K562 (cell line): ENCODE measurements around the gene TJP3. TPM values are rescaled to one million over a fixed set of nuclear protein-coding genes. Genes with fewer than 3 reads are reported as not detected.

Experiments used
- ATAC-seq: fragments of 200-7000 bp; cut with Tn5 transposase; 3 replicates; pipeline ENCODE4 v1.9.1; 2020; ENCODE audit warnings: moderate library complexity
- BruUV-seq: library from RNA; stranded (reverse); fragments of 400-500 nt; replicated peaks from 2 replicates; lab custom pipeline; 2021; lab: Mats Ljungman, UMichigan
- CTCF ChIA-PET: fragments of 300-600 bp; formaldehyde crosslinking; extraction: SDS; loops from one replicate; lab custom pipeline; 2021; ENCODE audit warnings: low intra/inter-chr PET ratio; lab: Yijun Ruan, JAX
- POLR2A ChIA-PET: fragments of 300-600, 350-650 bp; sonication (Branson Sonifier 250); formaldehyde crosslinking; extraction: SDS; loops from one replicate; lab custom pipeline; 2021; ENCODE audit warnings: antibody characterized with exemption, inconsistent platforms; lab: Yijun Ruan, JAX
- DNase-seq, 4 experiments: peaks; one replicate each; pipeline versions ENCODE4 v3.0.0 to v3.0.0-alpha.2; 2011 to 2018; ENCODE audit warnings: low spot score in 3 of 4, mixed read lengths in 3 of 4; ENCODE audit errors: extremely low read depth in 1 of 4
- FAIRE-seq: peaks from 2 replicates; lab custom pipeline; 2011; peaks lifted over from hg19 to GRCh38; lab: Jason Lieb, UNC
- H2AFZ ChIP-seq: 2 replicates; pipeline ENCODE4 v1.6.0; 2011; ENCODE audit warnings: low read depth, low read length, control low read depth, inconsistent platforms
- H3K27ac ChIP-seq: fragments of 200-600 bp; 3 replicates; pipeline ENCODE4 v1.8.0; 2011; ENCODE audit warnings: low read depth, mild to moderate bottlenecking, control low read depth, inconsistent platforms, low read length, moderate library complexity, mixed read lengths; ENCODE audit errors: extremely low read depth
- H3K27me3 ChIP-seq, 2 experiments: fragments of 300-600 bp in 1 of 2; 2 replicates in 1 of 2; 3 replicates in 1 of 2; pipeline versions ENCODE4 v1.6.0 to v1.8.0; 2011; ENCODE audit warnings: inconsistent platforms in 2 of 2, low read length in 2 of 2, mild to moderate bottlenecking in 1 of 2, mixed read lengths in 1 of 2, moderate library complexity in 1 of 2; ENCODE audit not compliant: control insufficient read depth in 2 of 2, insufficient read depth in 2 of 2
- H3K36me3 ChIP-seq: fragments of 300-600 bp; 3 replicates; pipeline ENCODE4 v1.8.0; 2011; ENCODE audit warnings: mild to moderate bottlenecking, low read length, inconsistent platforms; ENCODE audit not compliant: control insufficient read depth, insufficient read depth
- H3K4me1 ChIP-seq, 2 experiments: fragments of 200-600 bp in 1 of 2; replicated peaks in 1 of 2; 2 replicates in 1 of 2; 3 replicates in 1 of 2; pipeline versions ENCODE4 v1.5.1 to v1.8.0; 2011; ENCODE audit warnings: inconsistent platforms in 2 of 2, low read length in 2 of 2, mild to moderate bottlenecking in 1 of 2, mixed read lengths in 1 of 2, moderate library complexity in 1 of 2; ENCODE audit not compliant: control insufficient read depth in 2 of 2, insufficient read depth in 2 of 2
- H3K4me2 ChIP-seq: 2 replicates; pipeline ENCODE4 v1.6.1; 2011; ENCODE audit warnings: low read length, control low read depth, inconsistent platforms, mixed read lengths; ENCODE audit not compliant: insufficient read depth
- H3K4me3 ChIP-seq: fragments of 200-600 bp; sonication (generic), shearing (Covaris generic); 2 replicates; pipeline ENCODE4 v1.5.1; 2016; ENCODE audit warnings: control low read depth, inconsistent platforms
- H3K79me2 ChIP-seq: fragments of 200-600 bp; 3 replicates; pipeline ENCODE4 v1.8.0; 2011; ENCODE audit warnings: low read length, inconsistent platforms; ENCODE audit not compliant: control insufficient read depth, insufficient read depth
- H3K9ac ChIP-seq, 2 experiments: 2 replicates each; pipeline versions ENCODE4 v1.6.0 to v1.6.1; 2011; ENCODE audit warnings: low read depth in 2 of 2, low read length in 2 of 2, control low read depth in 1 of 2, inconsistent platforms in 1 of 2, mild to moderate bottlenecking in 1 of 2, mixed read lengths in 1 of 2; ENCODE audit not compliant: insufficient read depth in 1 of 2
- H3K9me1 ChIP-seq: one replicate; pipeline ENCODE4 v1.6.0; 2011; ENCODE audit warnings: inconsistent platforms, mild to moderate bottlenecking, low read length, moderate library complexity; ENCODE audit not compliant: control insufficient read depth, insufficient read depth
- H3K9me3 ChIP-seq: replicated peaks from 2 replicates; pipeline ENCODE4 v1.5.1; 2011; ENCODE audit warnings: low read depth, low read length, inconsistent platforms; ENCODE audit not compliant: control insufficient read depth, insufficient read depth
- H4K20me1 ChIP-seq: replicated peaks from 2 replicates; pipeline ENCODE4 v1.6.1; 2011; ENCODE audit warnings: low read length, inconsistent platforms, mixed read lengths; ENCODE audit not compliant: control insufficient read depth, insufficient read depth
- C11orf30 ChIP-seq: fragments of 450-650 bp; IDR thresholded peaks from 2 replicates; pipeline ENCODE4 v1.6.1; 2016; ENCODE audit warnings: low read depth, mild to moderate bottlenecking
- E2F4 ChIP-seq: sonication (generic); formaldehyde crosslinking; IDR thresholded peaks from 2 replicates; pipeline ENCODE4 v1.8.0; 2022; ENCODE audit warnings: mild to moderate bottlenecking, low read depth, missing genetic modification reagents
- FOSL1 ChIP-seq: fragments of 200-800 bp; sonication (Bioruptor generic); conservative IDR thresholded peaks from 2 replicates; pipeline ENCODE4 v1.6.1; 2016; ENCODE audit warnings: missing genetic modification characterization, missing compliant biosample characterization
- HDAC6 ChIP-seq: IDR thresholded peaks from 2 replicates; pipeline ENCODE4 v1.6.1; 2012; ENCODE audit warnings: low read depth, mild to moderate bottlenecking, control low read depth, inconsistent platforms, low read length, moderate library complexity
- ILF3 ChIP-seq: fragments of 450-650 bp; IDR thresholded peaks from 2 replicates; pipeline ENCODE4 v1.6.1; 2018; ENCODE audit warnings: antibody characterized with exemption, mild to moderate bottlenecking, moderate library complexity, borderline replicate concordance
- MAFG ChIP-seq: fragments of 450-650 bp; conservative IDR thresholded peaks from 2 replicates; pipeline ENCODE4 v1.6.1; 2016; ENCODE audit warnings: missing genetic modification characterization, missing compliant biosample characterization
- MYC ChIP-seq, 2 experiments: fragments of 250-450 bp in 1 of 2; sonication (Bioruptor Pico) in 1 of 2; IDR thresholded peaks; 2 replicates each; pipeline versions ENCODE4 v1.5.1 to v1.6.1; 2012 to 2021; ENCODE audit warnings: low read depth in 2 of 2, borderline replicate concordance in 1 of 2, improper control_type of control experiment in 1 of 2, low read length in 1 of 2, mild to moderate bottlenecking in 1 of 2, moderate library complexity in 1 of 2
- NBN ChIP-seq: fragments of 450-650 bp; IDR thresholded peaks from 2 replicates; pipeline ENCODE4 v1.6.1; 2016; ENCODE audit warnings: low read depth, mild to moderate bottlenecking
- ZNF175 ChIP-seq: fragments of 200-800 bp; sonication (Bioruptor generic); IDR thresholded peaks from 2 replicates; pipeline ENCODE4 v1.6.1; 2016; ENCODE audit warnings: low read depth, mild to moderate bottlenecking, missing genetic modification characterization, missing compliant biosample characterization
- ZNF589 ChIP-seq: fragments of 200-800 bp; sonication (Bioruptor generic); IDR thresholded peaks from 2 replicates; pipeline ENCODE4 v1.6.1; 2016; ENCODE audit warnings: low read depth, missing genetic modification characterization, missing compliant biosample characterization
- ZNF639 ChIP-seq, 2 experiments: fragments of 200-800 bp in 1 of 2; sonication (Bioruptor generic) in 1 of 2; sonication (generic) in 1 of 2; formaldehyde crosslinking in 1 of 2; IDR thresholded peaks in 1 of 2; conservative IDR thresholded peaks in 1 of 2; 2 replicates each; pipeline versions ENCODE4 v1.5.0 to v1.6.1; 2016 to 2020; ENCODE audit warnings: missing compliant biosample characterization in 1 of 2, missing genetic modification characterization in 1 of 2, missing genetic modification reagents in 1 of 2
- WGBS: fragments of 100-300 bp; shearing (Covaris generic); methylation state at CpG from one replicate; pipeline ENCODE4 v1.1.6; 2016; ENCODE audit warnings: low coverage, mixed read lengths; ENCODE audit not compliant: insufficient coverage; ENCODE audit errors: missing lambda C conversion rate; 5-methylcytosine and 5-hydroxymethylcytosine counted together
- in situ Hi-C: fragments of 300-500 bp; cut with MboI; formaldehyde crosslinking; loops from 4 replicates; pipeline ENCODE4 v1.15.0; 2018; ENCODE audit warnings: inconsistent platforms, mixed read lengths
- intact Hi-C: fragments of 100-400 bp; cut with micrococcal nuclease; formaldehyde crosslinking; loops from 2 replicates; pipeline ENCODE4 v1.14.2; 2022
- polyA plus RNA-seq, 8 experiments: library from polyadenylated mRNA; depleted of rRNA in 4 of 8; stranded (reverse) in 5 of 8; unstranded in 3 of 8; fragments of >200 nt; fragmentation: Nextera tagmentation in 2 of 8; fragmentation: Illumina TruSeq in 1 of 8; extraction: Ambion mirVana in 2 of 8; extraction: Trizol in 1 of 8; gene quantifications; 2 replicates each; pipeline versions ENCODE4 v1.2.1 to v1.2.3, GENCODE V29; 2011 to 2014; ENCODE audit warnings: inconsistent platforms in 1 of 8, missing spikeins in 1 of 8
- total RNA-seq, 7 experiments: library from RNA; depleted of rRNA in 6 of 7; stranded (reverse); fragments of >200 nt in 6 of 7; fragmentation: Illumina TruSeq in 2 of 7; extraction: Trizol in 2 of 7; gene quantifications; 2 replicates each; pipeline versions ENCODE4 v1.2.1 to v1.2.3, GENCODE V29; 2011 to 2021; ENCODE audit warnings: low replicate concordance in 1 of 7
- TF ChIP-seq, protein P1 (sequence below), 3 experiments: fragments of 200-800 bp in 1 of 3; fragments of 250-450 bp in 1 of 3; fragments of 450-650 bp in 1 of 3; sonication (Bioruptor Pico) in 1 of 3; sonication (Bioruptor generic) in 1 of 3; formaldehyde crosslinking in 1 of 3; IDR thresholded peaks; 2 replicates each; pipeline versions ENCODE4 v1.6.1 to v1.8.0; 2016 to 2022; ENCODE audit warnings: mild to moderate bottlenecking in 2 of 3, missing genetic modification characterization in 2 of 3, missing compliant biosample characterization in 1 of 3, moderate library complexity in 1 of 3

TJP3 gene
- total and polyA plus RNA-seq, 9 of the 15 experiments (the other 6 are each of a cell fraction or from before 2014, with no cell fraction given) = 0.11 to 2.4 (median 0.57) TPM; not detected in 1

GRCh38 chr19:3762130-3762473 is 53.9 kb downstream of the TJP3 start:
- Histone ChIP-seq H3K9me1 (no peaks in the 10 kb centered on the region), H4K20me1 (no peaks in the 10 kb centered on the region), H3K9ac (peak overlapping the region; percentile 97 to 100; a peak in 3 of 4 replicates), H3K9me3 (no peaks in the 10 kb centered on the region), H3K27me3 (no peaks in the 10 kb centered on the region), H2AFZ (peak overlapping the region; percentile 100), H3K4me1 (peaks cover 8 to 30% of the 10 kb centered on the region in 2 experiments; a peak in 4 of 5 replicates), H3K27ac (peak overlapping the region; percentile 99), H3K4me2 (peak overlapping the region; percentile 97), H3K79me2 (peaks cover 26% of the 10 kb centered on the region), H3K4me3 (peak overlapping the region; percentile 100), H3K36me3 (peaks cover 36% of the 10 kb centered on the region; the same call in 2 of the 3 replicates)
- in situ Hi-C loops (no loop called here), intact Hi-C loops (loop anchor here (2.0 kb wide), 1 partner anchor 41 kb away; no protein-coding TSS in a partner anchor)
- no TSS peak for BruUV-seq
- WGBS = 40% methylated on average over 1 of the region's 1 CpG
- CTCF ChIA-PET = no interaction called here
- no peak for DNase-seq
- POLR2A ChIA-PET = interaction anchor here (0.6 to 4.0 kb wide), 18 partner anchors 9 to 390 kb away, joined by 3 to 48 read pairs (median 4); partner anchors contain the start of genes EEF2 and RAX2
- no peak for ATAC-seq
- no peak for FAIRE-seq
- TF ChIP-seq FOSL1 (0 out of 2 replicates have a peak, but pooled peaks have one; percentile 44), C11orf30 (no peak), E2F4 (CRISPR knock-in tag) (no peak), HDAC6 (no peak), MAFG (tag) (no peak), NBN (0 out of 2 replicates have a peak, but pooled peaks have one; percentile 2), ZNF589 (CRISPR knock-in tag) (peak; percentile 70; the same call in 1 of the 2 replicates), ILF3 (0 out of 2 replicates have a peak, but pooled peaks have one; percentile 3), ZNF639 (CRISPR knock-in tag; conservative IDR thresholded peaks at IDR 0.05 in 1 of 2, IDR thresholded peaks at IDR 0.05 in 1 of 2) (peak in 1 of 2 experiments; percentile 79; a peak in 1 of 4 replicates), ZNF175 (peak; percentile 87), MYC (IDR thresholded peaks at IDR 0.05; ENCODE audit: low read depth, low read length) (no peak), MYC (CRISPR knock-in tag; IDR thresholded peaks at IDR 0.05; ENCODE audit: borderline replicate concordance, low read depth) (no peak)
- TF ChIP-seq, protein P1, sequence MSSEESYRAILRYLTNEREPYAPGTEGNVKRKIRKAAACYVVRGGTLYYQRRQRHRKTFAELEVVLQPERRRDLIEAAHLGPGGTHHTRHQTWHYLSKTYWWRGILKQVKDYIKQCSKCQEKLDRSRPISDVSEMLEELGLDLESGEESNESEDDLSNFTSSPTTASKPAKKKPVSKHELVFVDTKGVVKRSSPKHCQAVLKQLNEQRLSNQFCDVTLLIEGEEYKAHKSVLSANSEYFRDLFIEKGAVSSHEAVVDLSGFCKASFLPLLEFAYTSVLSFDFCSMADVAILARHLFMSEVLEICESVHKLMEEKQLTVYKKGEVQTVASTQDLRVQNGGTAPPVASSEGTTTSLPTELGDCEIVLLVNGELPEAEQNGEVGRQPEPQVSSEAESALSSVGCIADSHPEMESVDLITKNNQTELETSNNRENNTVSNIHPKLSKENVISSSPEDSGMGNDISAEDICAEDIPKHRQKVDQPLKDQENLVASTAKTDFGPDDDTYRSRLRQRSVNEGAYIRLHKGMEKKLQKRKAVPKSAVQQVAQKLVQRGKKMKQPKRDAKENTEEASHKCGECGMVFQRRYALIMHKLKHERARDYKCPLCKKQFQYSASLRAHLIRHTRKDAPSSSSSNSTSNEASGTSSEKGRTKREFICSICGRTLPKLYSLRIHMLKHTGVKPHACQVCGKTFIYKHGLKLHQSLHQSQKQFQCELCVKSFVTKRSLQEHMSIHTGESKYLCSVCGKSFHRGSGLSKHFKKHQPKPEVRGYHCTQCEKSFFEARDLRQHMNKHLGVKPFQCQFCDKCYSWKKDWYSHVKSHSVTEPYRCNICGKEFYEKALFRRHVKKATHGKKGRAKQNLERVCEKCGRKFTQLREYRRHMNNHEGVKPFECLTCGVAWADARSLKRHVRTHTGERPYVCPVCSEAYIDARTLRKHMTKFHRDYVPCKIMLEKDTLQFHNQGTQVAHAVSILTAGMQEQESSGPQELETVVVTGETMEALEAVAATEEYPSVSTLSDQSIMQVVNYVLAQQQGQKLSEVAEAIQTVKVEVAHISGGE (CRISPR knock-in tag; IDR thresholded peaks at IDR 0.05) = peak in 1 of 3 experiments; percentile 94; a peak in 2 of 6 replicates
